Breast epithelium (tissue), 3 donors: Measurements from ENCODE around the gene PPP1CB.

Experiments
- POLR2AphosphoS5 ChIP-seq, 3 donors: sonication (generic); formaldehyde crosslinking; IDR thresholded peaks; one replicate each; pipeline ENCODE4 v1.6.1; 2017; ENCODE audit warnings: antibody characterized with exemption in 3 of 3
- TF ChIP-seq, protein P1 (sequence below), 3 donors: fragments of 450-650 bp; IDR thresholded peaks; one replicate each; pipeline ENCODE4 v1.5.1; 2016 to 2017; ENCODE audit warnings: antibody characterized with exemption in 3 of 3, mild to moderate bottlenecking in 3 of 3, moderate library complexity in 3 of 3

DNA sequence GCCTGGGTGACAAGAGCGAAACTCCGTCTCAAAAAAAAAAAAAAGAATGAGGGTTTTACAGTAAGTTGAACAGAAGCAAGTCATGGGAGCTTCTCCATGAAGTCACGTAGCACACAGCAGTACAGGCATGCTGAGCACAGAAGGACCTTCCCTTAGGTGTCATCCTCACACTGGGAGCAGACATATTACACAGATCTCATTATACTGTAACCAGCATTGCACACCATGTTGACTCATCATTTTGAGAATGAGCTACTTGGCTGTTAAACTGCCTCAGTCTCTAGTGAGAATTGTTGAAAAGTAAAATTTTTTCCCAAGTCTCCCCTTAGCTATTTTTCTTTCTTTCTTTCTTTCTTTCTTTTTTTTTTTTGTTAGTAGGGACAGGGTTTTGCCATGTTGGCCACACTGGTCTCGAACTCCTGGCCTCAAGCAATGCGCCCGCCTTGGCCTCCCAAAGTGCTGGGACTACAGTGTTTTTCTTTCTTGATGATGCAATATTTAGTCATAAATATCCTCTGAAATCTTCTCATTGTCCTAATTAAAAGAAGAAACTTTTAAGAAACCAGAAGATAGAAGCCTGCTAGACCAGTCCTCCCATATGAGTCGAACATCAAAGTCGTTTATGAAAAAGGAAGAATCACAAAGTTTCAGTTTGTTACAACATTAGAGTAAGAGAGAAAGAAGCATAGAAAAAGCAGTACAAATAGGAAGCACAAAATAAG, 37.9 kb upstream of the PPP1CB start:
- no peak for TF ChIP-seq POLR2AphosphoS5 (IDR thresholded peaks at IDR 0.05)
- TF ChIP-seq, protein P1, sequence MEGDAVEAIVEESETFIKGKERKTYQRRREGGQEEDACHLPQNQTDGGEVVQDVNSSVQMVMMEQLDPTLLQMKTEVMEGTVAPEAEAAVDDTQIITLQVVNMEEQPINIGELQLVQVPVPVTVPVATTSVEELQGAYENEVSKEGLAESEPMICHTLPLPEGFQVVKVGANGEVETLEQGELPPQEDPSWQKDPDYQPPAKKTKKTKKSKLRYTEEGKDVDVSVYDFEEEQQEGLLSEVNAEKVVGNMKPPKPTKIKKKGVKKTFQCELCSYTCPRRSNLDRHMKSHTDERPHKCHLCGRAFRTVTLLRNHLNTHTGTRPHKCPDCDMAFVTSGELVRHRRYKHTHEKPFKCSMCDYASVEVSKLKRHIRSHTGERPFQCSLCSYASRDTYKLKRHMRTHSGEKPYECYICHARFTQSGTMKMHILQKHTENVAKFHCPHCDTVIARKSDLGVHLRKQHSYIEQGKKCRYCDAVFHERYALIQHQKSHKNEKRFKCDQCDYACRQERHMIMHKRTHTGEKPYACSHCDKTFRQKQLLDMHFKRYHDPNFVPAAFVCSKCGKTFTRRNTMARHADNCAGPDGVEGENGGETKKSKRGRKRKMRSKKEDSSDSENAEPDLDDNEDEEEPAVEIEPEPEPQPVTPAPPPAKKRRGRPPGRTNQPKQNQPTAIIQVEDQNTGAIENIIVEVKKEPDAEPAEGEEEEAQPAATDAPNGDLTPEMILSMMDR (IDR thresholded peaks at IDR 0.05) = no peak
